Tibial nerve (tissue), 3 donors: ENCODE measurements around the gene LSAMP.

ENCODE experiments used
- POLR2A ChIP-seq, 2 donors: fragments of 450-650 bp; IDR thresholded peaks; one replicate each; pipeline ENCODE4 v1.6.1; 2017; ENCODE audit warnings: antibody characterized with exemption in 2 of 2, mild to moderate bottlenecking in 2 of 2, moderate library complexity in 2 of 2
- TF ChIP-seq, protein P1 (sequence below), 5 experiments: fragments of 200-600 bp in 3 of 5; fragments of 450-650 bp in 2 of 5; sonication (generic) in 3 of 5; IDR thresholded peaks; one replicate each; pipeline ENCODE4 v1.5.1; 2016 to 2019; ENCODE audit warnings: antibody characterized with exemption in 5 of 5, mild to moderate bottlenecking in 3 of 5, moderate library complexity in 2 of 5

DNA sequence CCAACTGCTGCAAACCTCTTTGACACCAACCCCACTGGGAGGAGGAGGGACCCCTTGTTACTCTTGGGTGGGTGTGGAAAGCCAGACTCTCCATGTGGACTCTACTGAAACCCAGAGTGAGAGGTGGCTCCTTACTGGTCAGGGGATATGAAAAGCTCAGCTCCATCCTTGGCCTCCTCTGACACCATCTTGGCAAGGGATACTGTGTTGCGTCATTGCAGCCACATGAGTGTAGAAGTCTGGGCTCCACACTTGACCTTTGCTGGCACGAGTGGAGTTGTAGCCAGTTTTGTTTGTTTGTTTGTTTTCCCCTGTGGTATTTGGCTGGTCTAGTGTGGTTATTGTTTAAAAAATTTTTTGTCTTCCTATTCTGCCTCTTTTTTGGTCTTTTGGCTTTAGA, 532.9 kb downstream of the LSAMP start:
- TF ChIP-seq, protein P1, sequence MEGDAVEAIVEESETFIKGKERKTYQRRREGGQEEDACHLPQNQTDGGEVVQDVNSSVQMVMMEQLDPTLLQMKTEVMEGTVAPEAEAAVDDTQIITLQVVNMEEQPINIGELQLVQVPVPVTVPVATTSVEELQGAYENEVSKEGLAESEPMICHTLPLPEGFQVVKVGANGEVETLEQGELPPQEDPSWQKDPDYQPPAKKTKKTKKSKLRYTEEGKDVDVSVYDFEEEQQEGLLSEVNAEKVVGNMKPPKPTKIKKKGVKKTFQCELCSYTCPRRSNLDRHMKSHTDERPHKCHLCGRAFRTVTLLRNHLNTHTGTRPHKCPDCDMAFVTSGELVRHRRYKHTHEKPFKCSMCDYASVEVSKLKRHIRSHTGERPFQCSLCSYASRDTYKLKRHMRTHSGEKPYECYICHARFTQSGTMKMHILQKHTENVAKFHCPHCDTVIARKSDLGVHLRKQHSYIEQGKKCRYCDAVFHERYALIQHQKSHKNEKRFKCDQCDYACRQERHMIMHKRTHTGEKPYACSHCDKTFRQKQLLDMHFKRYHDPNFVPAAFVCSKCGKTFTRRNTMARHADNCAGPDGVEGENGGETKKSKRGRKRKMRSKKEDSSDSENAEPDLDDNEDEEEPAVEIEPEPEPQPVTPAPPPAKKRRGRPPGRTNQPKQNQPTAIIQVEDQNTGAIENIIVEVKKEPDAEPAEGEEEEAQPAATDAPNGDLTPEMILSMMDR (IDR thresholded peaks at IDR 0.05) = no peak
- TF ChIP-seq POLR2A (IDR thresholded peaks at IDR 0.05) = no peak
